Measurements from ENCODE around the gene LDLR. TPM values are rescaled to one million over a fixed set of nuclear protein-coding genes. Genes with fewer than 3 reads are reported as not detected.
"Not testable (repeated sequence)": the region's sequence is repeated elsewhere in the genome, so short reads cannot be mapped to it uniquely, and the experiment has no call there.

LDLR gene
- total RNA-seq, 1 experiment from 2014 or later, result 175 TPM

DNA sequence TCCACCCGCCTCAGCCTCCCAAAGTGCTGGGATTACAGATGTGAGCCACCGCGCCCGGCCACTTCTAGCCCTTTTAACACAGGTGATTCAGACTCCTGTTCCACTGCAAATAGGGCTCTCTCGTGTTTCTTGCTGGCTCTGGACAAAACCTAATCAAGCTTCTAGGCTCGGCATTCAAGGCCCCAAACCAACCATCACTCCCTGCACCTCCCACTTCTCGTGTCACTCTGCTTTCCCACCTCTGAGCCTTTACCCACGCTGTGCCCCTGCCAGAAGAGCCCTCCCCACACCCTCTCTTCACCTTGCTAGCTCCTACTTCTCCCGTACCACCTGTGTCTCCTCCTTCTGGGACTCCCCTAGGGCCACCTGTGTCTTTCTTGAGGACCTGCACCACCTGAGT lies 88.3 kb downstream of the LDLR start:
- no peak overlapping the region for H3K4me3 ChIP-seq (ENCODE audit: low read depth, low read length, poor library complexity, severe bottlenecking)
- no peaks in the 10 kb centered on the region for H3K27me3 ChIP-seq (replicated peaks; ENCODE audit: insufficient read depth, low read depth, low read length, poor library complexity)
- no peak overlapping the region for H3K27ac ChIP-seq (ENCODE audit: low read depth, low read length, poor library complexity, severe bottlenecking)
- no peaks in the 10 kb centered on the region for H3K4me1 ChIP-seq (ENCODE audit: insufficient read depth, low read length, poor library complexity, severe bottlenecking)
- TF ChIP-seq EZH2 (IDR thresholded peaks at IDR 0.05; ENCODE audit: borderline replicate concordance, low read depth, low read length, poor library complexity, severe bottlenecking), result no peak
- TF ChIP-seq, protein P1, sequence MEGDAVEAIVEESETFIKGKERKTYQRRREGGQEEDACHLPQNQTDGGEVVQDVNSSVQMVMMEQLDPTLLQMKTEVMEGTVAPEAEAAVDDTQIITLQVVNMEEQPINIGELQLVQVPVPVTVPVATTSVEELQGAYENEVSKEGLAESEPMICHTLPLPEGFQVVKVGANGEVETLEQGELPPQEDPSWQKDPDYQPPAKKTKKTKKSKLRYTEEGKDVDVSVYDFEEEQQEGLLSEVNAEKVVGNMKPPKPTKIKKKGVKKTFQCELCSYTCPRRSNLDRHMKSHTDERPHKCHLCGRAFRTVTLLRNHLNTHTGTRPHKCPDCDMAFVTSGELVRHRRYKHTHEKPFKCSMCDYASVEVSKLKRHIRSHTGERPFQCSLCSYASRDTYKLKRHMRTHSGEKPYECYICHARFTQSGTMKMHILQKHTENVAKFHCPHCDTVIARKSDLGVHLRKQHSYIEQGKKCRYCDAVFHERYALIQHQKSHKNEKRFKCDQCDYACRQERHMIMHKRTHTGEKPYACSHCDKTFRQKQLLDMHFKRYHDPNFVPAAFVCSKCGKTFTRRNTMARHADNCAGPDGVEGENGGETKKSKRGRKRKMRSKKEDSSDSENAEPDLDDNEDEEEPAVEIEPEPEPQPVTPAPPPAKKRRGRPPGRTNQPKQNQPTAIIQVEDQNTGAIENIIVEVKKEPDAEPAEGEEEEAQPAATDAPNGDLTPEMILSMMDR (conservative IDR thresholded peaks at IDR 0.05; ENCODE audit: low read depth, low read length), result no peak
- DNase-seq (ENCODE audit: low spot score), result no peak
- H3K36me3 ChIP-seq (ENCODE audit: insufficient read depth, low read length, poor library complexity, severe bottlenecking), result peaks cover 40% of the 10 kb centered on the region
- BruUV-seq (replicated peaks), result no TSS peak
- ChIA-PET CTCF (no interaction called here), POLR2A (ENCODE audit: low non-redundant PET) (no interaction called here)
- no peaks in the 10 kb centered on the region for H3K9me3 ChIP-seq (ENCODE audit: low read depth, low read length, poor library complexity, severe bottlenecking)
- intact Hi-C loops (cut with micrococcal nuclease; ENCODE audit: unreplicated experiment), result no loop called here

DNA sequence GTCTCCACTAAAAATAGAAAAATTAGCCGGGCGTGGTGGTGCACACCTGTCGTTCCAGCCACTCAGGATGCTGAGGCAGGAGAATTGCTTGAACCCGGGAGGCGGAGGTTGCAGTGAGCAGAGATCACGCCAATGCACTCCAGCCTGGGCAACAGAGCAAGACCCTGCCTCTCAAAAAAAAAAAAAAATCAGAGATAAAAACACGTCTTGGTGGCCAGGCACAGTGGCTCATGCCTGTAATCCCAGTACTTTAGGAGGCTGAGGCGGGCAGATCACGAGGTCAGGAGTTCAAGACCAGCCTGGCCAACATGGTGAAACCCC lies 89.8 kb downstream of the LDLR start:
- H3K27ac ChIP-seq (ENCODE audit: low read depth, low read length, poor library complexity, severe bottlenecking); H3K9me3 ChIP-seq (ENCODE audit: low read depth, low read length, poor library complexity, severe bottlenecking); H3K27me3 ChIP-seq (replicated peaks; ENCODE audit: insufficient read depth, low read depth, low read length, poor library complexity); intact Hi-C loops (cut with micrococcal nuclease; ENCODE audit: unreplicated experiment); DNase-seq (ENCODE audit: low spot score); H3K4me3 ChIP-seq (ENCODE audit: low read depth, low read length, poor library complexity, severe bottlenecking); BruUV-seq (replicated peaks); CTCF ChIA-PET; POLR2A ChIA-PET (ENCODE audit: low non-redundant PET); H3K4me1 ChIP-seq (ENCODE audit: insufficient read depth, low read length, poor library complexity, severe bottlenecking): not testable (repeated sequence)
- peaks cover 37% of the 10 kb centered on the region for H3K36me3 ChIP-seq (ENCODE audit: insufficient read depth, low read length, poor library complexity, severe bottlenecking)

DNA sequence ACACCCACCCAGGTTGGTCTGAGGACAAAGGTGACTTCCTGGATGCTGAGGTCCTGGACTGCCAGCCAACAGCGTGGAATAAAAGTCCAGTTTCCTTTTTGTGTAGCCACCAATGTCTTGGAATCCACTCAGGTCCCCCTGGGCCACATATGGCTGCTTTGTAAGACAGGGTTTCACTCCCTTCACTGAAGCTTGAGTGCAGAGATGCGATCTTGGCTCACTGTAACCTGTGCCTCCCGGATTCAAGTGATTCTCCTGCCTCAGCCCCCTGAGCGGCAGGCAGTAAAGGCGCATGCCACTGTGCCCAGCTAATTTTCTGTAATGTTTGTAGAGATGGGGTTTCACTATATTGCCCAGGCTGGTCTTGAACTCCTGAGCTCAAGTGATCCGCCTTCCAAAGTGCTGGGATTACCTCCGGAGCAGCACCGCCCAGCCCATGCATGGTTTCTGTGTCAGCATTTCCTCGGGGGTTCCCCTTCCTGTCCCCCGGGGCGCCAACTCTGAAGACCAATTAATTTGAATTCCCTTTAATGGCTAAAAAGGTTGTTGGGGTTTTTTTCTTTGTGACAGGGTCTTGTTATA lies 90.5 kb downstream of the LDLR start:
- H3K4me3 ChIP-seq (ENCODE audit: low read depth, low read length, poor library complexity, severe bottlenecking), result no peak overlapping the region
- no peak overlapping the region for H3K27ac ChIP-seq (ENCODE audit: low read depth, low read length, poor library complexity, severe bottlenecking)
- peaks cover 5% of the 10 kb centered on the region for H3K9me3 ChIP-seq (ENCODE audit: low read depth, low read length, poor library complexity, severe bottlenecking)
- ChIA-PET POLR2A (ENCODE audit: low non-redundant PET) (interaction anchor here (0.6 kb wide), 1 partner anchor 1309 kb away, joined by 3 read pairs; no protein-coding TSS in a partner anchor), CTCF (no interaction called here)
- TF ChIP-seq, protein P1 (conservative IDR thresholded peaks at IDR 0.05; ENCODE audit: low read depth, low read length), result no peak
- no peak for TF ChIP-seq EZH2 (IDR thresholded peaks at IDR 0.05; ENCODE audit: borderline replicate concordance, low read depth, low read length, poor library complexity, severe bottlenecking)
- peaks cover 36% of the 10 kb centered on the region for H3K36me3 ChIP-seq (ENCODE audit: insufficient read depth, low read length, poor library complexity, severe bottlenecking)
- no TSS peak for BruUV-seq (replicated peaks)
- no peak for DNase-seq (ENCODE audit: low spot score)
- intact Hi-C loops (cut with micrococcal nuclease; ENCODE audit: unreplicated experiment), result no loop called here
- no peaks in the 10 kb centered on the region for H3K27me3 ChIP-seq (replicated peaks; ENCODE audit: insufficient read depth, low read depth, low read length, poor library complexity)
- H3K4me1 ChIP-seq (ENCODE audit: insufficient read depth, low read length, poor library complexity, severe bottlenecking), result no peaks in the 10 kb centered on the region

DNA sequence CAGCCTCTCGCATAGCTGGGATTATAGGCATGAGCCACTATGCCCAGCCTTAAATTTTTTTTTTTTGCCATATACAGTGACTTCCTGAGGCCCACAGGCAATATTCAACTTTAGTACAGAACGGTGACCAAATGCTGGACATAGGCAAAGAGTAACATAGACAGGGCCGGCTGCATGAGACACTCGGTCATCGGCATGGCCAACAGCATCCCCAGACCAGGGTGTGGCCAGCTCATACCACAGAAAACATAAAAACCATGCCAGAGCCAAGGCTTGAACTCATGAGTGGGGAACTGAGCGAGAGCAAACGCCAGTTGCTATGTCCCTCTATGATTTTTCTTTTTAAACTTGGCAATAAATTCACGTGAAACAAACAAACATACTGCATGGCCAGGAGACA lies 91.1 kb downstream of the LDLR start:
- CTCF ChIA-PET, result interaction anchor here (0.6 kb wide), 1 partner anchor 481 kb away, joined by 5 read pairs; no protein-coding TSS in a partner anchor
- H3K36me3 ChIP-seq (ENCODE audit: insufficient read depth, low read length, poor library complexity, severe bottlenecking), result peaks cover 36% of the 10 kb centered on the region
- no peak for DNase-seq (ENCODE audit: low spot score)
- TF ChIP-seq, protein P1 (conservative IDR thresholded peaks at IDR 0.05; ENCODE audit: low read depth, low read length), result no peak
- TF ChIP-seq EZH2 (IDR thresholded peaks at IDR 0.05; ENCODE audit: borderline replicate concordance, low read depth, low read length, poor library complexity, severe bottlenecking), result no peak
- intact Hi-C loops (cut with micrococcal nuclease; ENCODE audit: unreplicated experiment), result no loop called here
- no peaks in the 10 kb centered on the region for H3K4me1 ChIP-seq (ENCODE audit: insufficient read depth, low read length, poor library complexity, severe bottlenecking)
- peaks cover 5% of the 10 kb centered on the region for H3K9me3 ChIP-seq (ENCODE audit: low read depth, low read length, poor library complexity, severe bottlenecking)
- no peaks in the 10 kb centered on the region for H3K27me3 ChIP-seq (replicated peaks; ENCODE audit: insufficient read depth, low read depth, low read length, poor library complexity)
- POLR2A ChIA-PET (ENCODE audit: low non-redundant PET), result no interaction called here
- H3K27ac ChIP-seq (ENCODE audit: low read depth, low read length, poor library complexity, severe bottlenecking), result no peak overlapping the region
- H3K4me3 ChIP-seq (ENCODE audit: low read depth, low read length, poor library complexity, severe bottlenecking), result no peak overlapping the region
- BruUV-seq (replicated peaks), result no TSS peak

DNA sequence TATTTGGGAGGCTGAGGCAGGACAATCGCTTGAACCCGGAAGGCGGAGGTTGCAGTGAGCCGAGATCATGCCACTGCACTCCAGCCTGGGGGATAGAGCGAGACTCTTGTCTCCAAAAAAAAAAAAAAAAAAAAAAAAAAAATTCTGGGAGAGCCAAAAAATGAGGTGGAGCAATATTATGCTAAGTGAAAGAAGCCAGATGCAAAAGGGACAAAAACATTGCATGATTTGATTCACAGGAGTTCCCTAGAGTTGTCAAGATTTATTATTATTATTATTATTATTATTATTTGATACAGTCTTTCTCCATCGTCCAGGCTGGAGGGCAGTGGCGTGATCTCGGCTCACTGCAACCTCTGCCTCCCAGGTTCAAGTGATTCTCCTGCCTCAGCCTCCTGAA lies 91.7 kb downstream of the LDLR start:
- POLR2A ChIA-PET (ENCODE audit: low non-redundant PET); H3K27ac ChIP-seq (ENCODE audit: low read depth, low read length, poor library complexity, severe bottlenecking); H3K9me3 ChIP-seq (ENCODE audit: low read depth, low read length, poor library complexity, severe bottlenecking); intact Hi-C loops (cut with micrococcal nuclease; ENCODE audit: unreplicated experiment); H3K27me3 ChIP-seq (replicated peaks; ENCODE audit: insufficient read depth, low read depth, low read length, poor library complexity); DNase-seq (ENCODE audit: low spot score); BruUV-seq (replicated peaks); H3K4me3 ChIP-seq (ENCODE audit: low read depth, low read length, poor library complexity, severe bottlenecking); H3K4me1 ChIP-seq (ENCODE audit: insufficient read depth, low read length, poor library complexity, severe bottlenecking): not testable (repeated sequence)
- H3K36me3 ChIP-seq (ENCODE audit: insufficient read depth, low read length, poor library complexity, severe bottlenecking), result peaks cover 35% of the 10 kb centered on the region
- CTCF ChIA-PET, result interaction anchor here (0.6 kb wide), 1 partner anchor 482 kb away, joined by 5 read pairs; no protein-coding TSS in a partner anchor

Measured in A673 (cell line).